PFSK-1 (cell line): ENCODE results near the gene SS18L1.

Experiments used
- POLR2AphosphoS5 ChIP-seq: IDR thresholded peaks from 2 replicates; pipeline ENCODE4 v1.6.1; 2012; ENCODE audit warnings: low read depth, mild to moderate bottlenecking, control low read depth, low read length, moderate library complexity
- REST ChIP-seq, 2 experiments: IDR thresholded peaks; 2 replicates each; pipeline versions ENCODE4 v1.6.1 to v1.8.0; 2011 to 2012; ENCODE audit warnings: low read depth in 2 of 2, low read length in 2 of 2, control low read depth in 1 of 2, inconsistent platforms in 1 of 2, mild to moderate bottlenecking in 1 of 2, moderate library complexity in 1 of 2; ENCODE audit not compliant: insufficient read depth in 1 of 2
- SIN3A ChIP-seq: IDR thresholded peaks from 2 replicates; pipeline ENCODE4 v1.6.1; 2012; ENCODE audit warnings: mild to moderate bottlenecking, low read length, moderate library complexity, borderline replicate concordance; ENCODE audit not compliant: insufficient read depth
- TAF1 ChIP-seq: IDR thresholded peaks from 2 replicates; pipeline ENCODE4 v1.6.1; 2012; ENCODE audit warnings: low read length, control low read depth, borderline replicate concordance; ENCODE audit not compliant: insufficient read depth

DNA sequence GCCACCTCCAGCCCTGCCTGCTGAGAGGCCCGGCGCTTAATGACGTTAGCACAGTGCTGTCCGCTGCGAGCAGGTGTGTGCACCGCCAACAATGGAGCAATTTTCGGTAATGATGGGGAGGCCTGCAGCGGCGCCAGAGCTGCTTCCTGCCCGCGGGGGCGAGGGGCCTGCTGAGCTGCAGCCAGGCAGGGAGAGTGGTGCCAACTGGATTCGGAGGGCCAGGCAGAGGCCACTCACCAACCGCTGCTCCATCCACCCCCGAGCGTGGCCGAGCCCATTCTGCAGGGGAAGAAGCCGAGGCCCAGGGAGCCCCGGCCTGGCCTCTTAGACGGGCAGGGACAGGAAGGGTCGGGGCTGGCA is 66.9 kb downstream of the SS18L1 start:
- no peak for TF ChIP-seq REST (IDR thresholded peaks at IDR 0.05; ENCODE audit: insufficient read depth in 1 of 2, low read depth in 2 of 2, low read length in 2 of 2)
- no peak for TF ChIP-seq TAF1
- no peak for TF ChIP-seq POLR2AphosphoS5
- TF ChIP-seq SIN3A: no peak
